ENCODE results near the gene STRIP1.
"Not testable (repeated sequence)": the region's sequence is repeated elsewhere in the genome, so short reads cannot be mapped to it uniquely, and the experiment has no call there.

Gene STRIP1

GRCh38 chr1:110070671-110071242, 36.3 kb downstream of the STRIP1 start, which contains the start of gene ALX3:
Gene ALX3, minus strand, starts transcription at chr1:110070672. Its CDS starts 60 bp downstream, at chr1:110070612.
- DNase-seq: no peak

GRCh38 chr1:110074166-110074565, 39.7 kb downstream of the STRIP1 start:
- DNase-seq: no peak

- no peak for DNase-seq
These were observed 42.5 kb downstream of the STRIP1 start for GRCh38 chr1:110076789-110077500.

GRCh38 chr1:110079995-110080394, 45.6 kb downstream of the STRIP1 start:
- not testable (repeated sequence) for DNase-seq

- no peak for DNase-seq
These were observed 46.6 kb downstream of the STRIP1 start for GRCh38 chr1:110081061-110081460.

- no peak for DNase-seq
These were observed 48.1 kb downstream of the STRIP1 start for GRCh38 chr1:110082477-110082876.

- no peak for DNase-seq
These were observed 48.8 kb downstream of the STRIP1 start for GRCh38 chr1:110083061-110083865.

GRCh38 chr1:110083866-110084226, 49.4 kb downstream of the STRIP1 start:
- DNase-seq: no peak

GRCh38 chr1:110084227-110085078, 50.0 kb downstream of the STRIP1 start:
- peak; percentile 68 for DNase-seq

GRCh38 chr1:110085671-110086070, 51.2 kb downstream of the STRIP1 start:
- no peak for DNase-seq

- DNase-seq: no peak
These were observed 52.5 kb downstream of the STRIP1 start for GRCh38 chr1:110086961-110087360.

GRCh38 chr1:110087812-110088738, 53.7 kb downstream of the STRIP1 start:
- peak; percentile 72 for DNase-seq

GRCh38 chr1:110088739-110089316, 54.4 kb downstream of the STRIP1 start:
- no peak for DNase-seq

- DNase-seq: no peak
These were observed 55.3 kb downstream of the STRIP1 start for GRCh38 chr1:110089561-110090275.

GRCh38 chr1:110091381-110091780, 57.0 kb downstream of the STRIP1 start:
- no peak for DNase-seq

GRCh38 chr1:110091791-110092190, 57.4 kb downstream of the STRIP1 start:
- no peak for DNase-seq

- no peak for DNase-seq
These were observed 58.6 kb downstream of the STRIP1 start for GRCh38 chr1:110092991-110093390.

GRCh38 chr1:110094931-110095654, 60.7 kb downstream of the STRIP1 start:
- no peak for DNase-seq

- no peak for DNase-seq
These were observed 63.2 kb downstream of the STRIP1 start for GRCh38 chr1:110097507-110098221.

Measured in activated CD8-positive, alpha-beta memory T cell treated with anti-CD3 and anti-CD28 coated beads for 24 hours (primary cell).